Heart right ventricle (tissue), 16 donors: ENCODE results near the gene NOXO1. TPM values are rescaled to one million over a fixed set of nuclear protein-coding genes. Genes with fewer than 3 reads are reported as not detected.

ENCODE experiments used
- ATAC-seq, 8 donors: fragments of 200-7000 bp; cut with Tn5 transposase; one replicate each; pipeline ENCODE4 v1.9.1; 2020; ENCODE audit warnings: mild to moderate bottlenecking in 8 of 8, moderate library complexity in 8 of 8, moderate number of reproducible peaks in 1 of 8
- DNase-seq, 2 donors: peaks; one replicate each; pipeline ENCODE4 v3.0.0-alpha.2; 2020
- H3K27ac ChIP-seq, 10 donors: fragments of 200-600 bp; sonication (generic) in 2 of 10; one replicate each; pipeline versions ENCODE4 v1.5.0 to v1.8.0; 2020 to 2022; ENCODE audit warnings: mild to moderate bottlenecking in 3 of 10
- H3K27me3 ChIP-seq, 7 donors: fragments of 200-600 bp; one replicate each; pipeline ENCODE4 v1.8.0; 2021 to 2022; ENCODE audit warnings: mild to moderate bottlenecking in 2 of 7
- H3K36me3 ChIP-seq, 9 donors: fragments of 200-600 bp; sonication (generic) in 1 of 9; one replicate each; pipeline versions ENCODE4 v1.5.0 to v1.8.0; 2020 to 2022; ENCODE audit warnings: mild to moderate bottlenecking in 2 of 9
- H3K4me1 ChIP-seq, 9 donors: fragments of 200-600 bp; sonication (generic) in 1 of 9; one replicate each; pipeline versions ENCODE4 v1.5.0 to v1.8.0; 2020 to 2022; ENCODE audit warnings: mild to moderate bottlenecking in 4 of 9
- H3K4me3 ChIP-seq, 10 donors: fragments of 200-600 bp; sonication (generic) in 2 of 10; one replicate each; pipeline versions ENCODE4 v1.5.0 to v1.8.0; 2020 to 2022; ENCODE audit warnings: mild to moderate bottlenecking in 7 of 10, moderate library complexity in 2 of 10
- H3K9me3 ChIP-seq, 11 donors: fragments of 200-600 bp in 10 of 11; sonication (generic) in 2 of 11; one replicate each; pipeline versions ENCODE4 v1.5.0 to v1.8.0; 2013 to 2022; ENCODE audit warnings: mild to moderate bottlenecking in 2 of 11, control low read depth in 1 of 11, moderate library complexity in 1 of 11
- WGBS, 2 donors: extraction: QIAGEN DNeasy Blood & Tissue Kit; methylation state at CpG; one replicate each; pipeline ENCODE4 v1.1.7; 2013; ENCODE audit warnings: inconsistent platforms in 1 of 2; 5-methylcytosine and 5-hydroxymethylcytosine counted together
- intact Hi-C, 10 donors: fragments of 100-400 bp; cut with DNase I; formaldehyde crosslinking; loops; one replicate each; pipeline versions ENCODE4 v1.11.1 to v1.14.2; 2022
- long read RNA-seq, 3 donors: library from polyadenylated mRNA; unstranded; transcript quantifications; one replicate each; pipeline ENCODE4 v2.0.0, GENCODE V29; 2020 to 2021
- polyA plus RNA-seq, 2 donors: library from polyadenylated mRNA; stranded (reverse); fragments of 200-250 nt; gene quantifications; one replicate each; pipeline ENCODE4 v1.2.3, GENCODE V29; 2013
- total RNA-seq, 10 donors: library from RNA; stranded (reverse); fragmentation: NEBNext Ultra II Directional in 3 of 10; extraction: Animal tissue kit (Norgen Biotek cat#: 25700) in 3 of 10; gene quantifications; one replicate each; pipeline versions ENCODE4 v1.2.1 to v1.2.4, GENCODE V29; 2021 to 2023
- TF ChIP-seq, protein P1 (sequence below), 9 donors: fragments of 200-600 bp; sonication (generic) in 2 of 9; IDR thresholded peaks; one replicate each; pipeline versions ENCODE4 v1.5.0 to v1.8.0; 2021 to 2022; ENCODE audit warnings: antibody characterized with exemption in 9 of 9, mild to moderate bottlenecking in 5 of 9, moderate library complexity in 1 of 9
- donor health status: Arrhythmogenic right ventricular cardiomyopathy.
- donor health status: ischemic (EF 13 %, LVEDD 7.1; RV severe dilation, severe dysfunction).
- donor health status: healthy with polysubstance abuse.
- donor health status: DM: no; HTN: yes; CAD: no.
- donor health status: DM: no; HTN: no; CAD: no.
- donor health status: ischemic (EF 25% LVEDD 6.9; RV normal size, moderate dysfunction).
- donor health status: ischemic (EF 25% LVEDD 5.7; RV mildly dilated, moderate dysfunction).
- donor health status: healthy.
- donor health status: DM: yes; HTN: yes; CAD: no.
- donor health status: Ischemic cardiomyopathy.
- donor health status: ischemic (EF 35%, LVEDD 5.7; RV mildly dilated, moderate dysfunction).
- donor health status: nonischemic (EF 11% LVEDD 7.7; RV severe dilation, severe dysfunction).
- donor health status: DM: yes; HTN: yes; CAD: no.
- donor health status: PGD.
- donor health status: ischemic (EF 29% LVEDD 5.4; RV normal size, mild dysfunction).
- donor health status: nonischemic (EF 23%, LVEDD 6.1; RV moderate dilation, normal function).

NOXO1 gene
- total RNA-seq: not detected
- under 1 TPM; 0.09 to 0.29 TPM for polyA plus RNA-seq
- long read RNA-seq, donor 1: 0 reads
- long read RNA-seq, donor 2: 0 reads
- long read RNA-seq, donor 3: 0 reads

DNA sequence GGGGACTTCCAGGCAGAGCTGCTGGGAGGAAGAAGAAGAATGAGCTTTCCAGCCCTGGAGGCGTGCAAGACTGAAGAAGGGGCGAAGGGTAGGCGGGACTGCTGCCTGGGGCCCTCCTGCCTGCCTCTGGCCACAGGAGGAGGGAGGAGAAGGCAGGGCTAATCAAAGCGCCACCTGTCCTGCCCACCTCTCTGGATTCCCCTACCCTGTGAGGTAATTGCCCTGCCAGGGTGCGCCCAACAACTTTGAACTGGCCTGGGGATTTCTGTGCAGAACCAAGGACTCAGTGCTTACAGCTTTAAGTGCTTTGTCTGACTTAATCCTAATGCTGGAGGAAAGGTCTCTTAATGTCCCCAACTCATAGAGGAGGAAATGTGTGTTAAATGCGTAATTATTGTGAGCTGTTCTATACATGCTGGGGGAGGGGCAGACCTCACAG is at the start of gene NOXO1:
Gene NOXO1 (minus strand): TSS at position 72 of the 439 bp plus-strand sequence. CDS start 290 bp downstream, outside the sequence.
- intact Hi-C loops: loop anchor here in 1 of 10 donors (10.0 kb wide), 1 partner anchor 57 kb away; no protein-coding TSS in a partner anchor
- 34 to 39% methylated on average over 6 of the region's 6 CpGs for WGBS, 2 donors
- peaks cover 11 to 43% (median 30%) of the 10 kb centered on the region in 9 donors for H3K4me1 ChIP-seq
- H3K4me3 ChIP-seq: no peak within 1 kb of the TSS
- no peak for ATAC-seq
- H3K9me3 ChIP-seq: no peaks in the 10 kb centered on the region
- no peak within 1 kb of the TSS for H3K27ac ChIP-seq
- TF ChIP-seq, protein P1, sequence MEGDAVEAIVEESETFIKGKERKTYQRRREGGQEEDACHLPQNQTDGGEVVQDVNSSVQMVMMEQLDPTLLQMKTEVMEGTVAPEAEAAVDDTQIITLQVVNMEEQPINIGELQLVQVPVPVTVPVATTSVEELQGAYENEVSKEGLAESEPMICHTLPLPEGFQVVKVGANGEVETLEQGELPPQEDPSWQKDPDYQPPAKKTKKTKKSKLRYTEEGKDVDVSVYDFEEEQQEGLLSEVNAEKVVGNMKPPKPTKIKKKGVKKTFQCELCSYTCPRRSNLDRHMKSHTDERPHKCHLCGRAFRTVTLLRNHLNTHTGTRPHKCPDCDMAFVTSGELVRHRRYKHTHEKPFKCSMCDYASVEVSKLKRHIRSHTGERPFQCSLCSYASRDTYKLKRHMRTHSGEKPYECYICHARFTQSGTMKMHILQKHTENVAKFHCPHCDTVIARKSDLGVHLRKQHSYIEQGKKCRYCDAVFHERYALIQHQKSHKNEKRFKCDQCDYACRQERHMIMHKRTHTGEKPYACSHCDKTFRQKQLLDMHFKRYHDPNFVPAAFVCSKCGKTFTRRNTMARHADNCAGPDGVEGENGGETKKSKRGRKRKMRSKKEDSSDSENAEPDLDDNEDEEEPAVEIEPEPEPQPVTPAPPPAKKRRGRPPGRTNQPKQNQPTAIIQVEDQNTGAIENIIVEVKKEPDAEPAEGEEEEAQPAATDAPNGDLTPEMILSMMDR (IDR thresholded peaks at IDR 0.05): no peak
- H3K27me3 ChIP-seq: peaks cover 18 to 66% (median 54%) of the 10 kb centered on the region in 7 donors
- no peak for DNase-seq
- H3K36me3 ChIP-seq: peaks cover 1 to 40% (median 33%) of the 10 kb centered on the region in 9 donors

DNA sequence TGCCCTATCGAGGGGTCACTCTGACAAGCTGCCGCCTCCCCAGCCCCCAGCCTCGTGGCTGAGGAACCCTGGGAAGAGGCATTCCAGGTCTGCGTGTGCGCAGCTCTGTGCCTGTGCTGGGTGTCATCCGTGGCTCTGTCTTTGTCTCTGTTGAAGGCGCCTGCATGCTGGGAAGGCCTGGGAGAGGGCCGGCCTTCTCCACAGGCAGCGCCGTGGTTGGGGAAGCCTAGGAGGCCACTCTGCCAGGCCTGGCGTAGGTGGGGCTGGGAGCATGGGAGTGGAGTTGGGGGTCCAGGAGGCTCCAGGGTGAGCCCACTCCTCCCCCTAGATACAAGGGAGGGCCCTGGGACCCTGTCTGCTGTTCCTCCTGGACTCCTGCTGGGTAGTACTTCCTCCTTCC is 48.8 kb upstream of the NOXO1 start:
- no peaks in the 10 kb centered on the region for H3K9me3 ChIP-seq
- no peak for ATAC-seq
- H3K27me3 ChIP-seq: peaks cover 0 to 30% (median 0%) of the 10 kb centered on the region in 7 donors
- peaks cover 0 to 37% (median 5%) of the 10 kb centered on the region in 9 donors for H3K36me3 ChIP-seq
- TF ChIP-seq, protein P1 (IDR thresholded peaks at IDR 0.05): no peak
- intact Hi-C loops: loop anchor here in 1 of 10 donors (10.0 kb wide), 1 partner anchor 485 kb away; no protein-coding TSS in a partner anchor
- H3K27ac ChIP-seq: peak overlapping the region; percentile 64 to 98 (median 94)
- DNase-seq: no peak
- peak overlapping the region; percentile 20 to 94 (median 84) for H3K4me3 ChIP-seq
- 61 to 73% methylated on average over 11 of the region's 11 CpGs for WGBS, 2 donors
- H3K4me1 ChIP-seq: peaks cover 19 to 88% (median 68%) of the 10 kb centered on the region in 9 donors

DNA sequence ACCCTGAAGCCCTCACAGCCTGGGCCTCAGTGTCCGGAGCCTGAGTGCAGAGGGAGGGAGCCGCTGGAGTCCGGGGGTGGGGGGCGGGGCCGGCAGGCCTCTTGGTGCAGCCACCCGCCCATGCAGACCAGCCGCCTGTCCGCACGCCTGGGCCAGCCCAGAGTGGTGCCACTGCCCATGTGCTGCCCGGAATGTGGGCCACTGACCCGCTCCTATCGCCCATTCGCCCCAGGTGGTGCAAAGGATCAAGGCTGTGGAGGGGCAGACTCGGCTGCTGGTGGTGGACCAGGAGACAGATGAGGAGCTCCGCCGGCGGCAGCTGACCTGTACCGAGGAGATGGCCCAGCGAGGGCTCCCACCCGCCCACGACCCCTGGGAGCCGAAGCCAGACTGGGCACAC is 48.1 kb upstream of the NOXO1 start:
- WGBS, 2 donors: 62 to 67% methylated on average over 20 to 22 of the region's 22 CpGs
- Histone ChIP-seq H3K9me3 (no peaks in the 10 kb centered on the region), H3K36me3 (peaks cover 0 to 37% (median 5%) of the 10 kb centered on the region in 9 donors), H3K27me3 (peaks cover 0 to 30% (median 0%) of the 10 kb centered on the region in 7 donors), H3K4me1 (peaks cover 17 to 90% (median 67%) of the 10 kb centered on the region in 9 donors), H3K4me3 (peak overlapping the region; percentile 20 to 94 (median 84)), H3K27ac (peak overlapping the region in 8 of 10 donors; percentile 90 to 98 (median 95))
- peak; percentile 13 to 30 for DNase-seq
- TF ChIP-seq, protein P1 (IDR thresholded peaks at IDR 0.05): no peak
- intact Hi-C loops: loop anchor here in 1 of 10 donors (10.0 kb wide), 2 partner anchors 55 to 225 kb away; partner anchors contain the start of gene ECI1
- ATAC-seq: no peak

- 64 to 73% methylated on average over 18 of the region's 18 CpGs for WGBS, 2 donors
- H3K27me3 ChIP-seq: peaks cover 0 to 30% (median 0%) of the 10 kb centered on the region in 7 donors
- ATAC-seq (no peak), DNase-seq (no peak)
- peaks cover 0 to 37% (median 5%) of the 10 kb centered on the region in 9 donors for H3K36me3 ChIP-seq
- H3K9me3 ChIP-seq: no peaks in the 10 kb centered on the region
- H3K4me3 ChIP-seq: peak overlapping the region in 9 of 10 donors; percentile 68 to 94 (median 85)
- peak overlapping the region in 9 of 10 donors; percentile 39 to 98 (median 94) for H3K27ac ChIP-seq
- TF ChIP-seq, protein P1 (IDR thresholded peaks at IDR 0.05): no peak
- peaks cover 14 to 92% (median 69%) of the 10 kb centered on the region in 9 donors for H3K4me1 ChIP-seq
- intact Hi-C loops: loop anchor here in 1 of 10 donors (10.0 kb wide), 2 partner anchors 56 to 226 kb away; partner anchors contain the start of gene ECI1
Measured at GRCh38 chr16:2028620-2029220, 47.5 kb upstream of the NOXO1 start.
